Esophagus muscularis mucosa (tissue), 4 donors: ENCODE data around the gene SRD5A1. TPM values are rescaled to one million over a fixed set of nuclear protein-coding genes. Genes with fewer than 3 reads are reported as not detected.

Experiments used
- DNase-seq: peaks from one replicate; pipeline ENCODE4 v3.0.0-alpha.2; 2017; ENCODE audit errors: extremely low spot score
- H3K27ac ChIP-seq, 4 donors: fragments of 200-600 bp; sonication (generic); replicated peaks in 1 of 4; 1 replicate in 3 of 4; 2 replicates in 1 of 4; pipeline ENCODE4 v1.5.1; 2016 to 2019; ENCODE audit warnings: mild to moderate bottlenecking in 1 of 4
- H3K27me3 ChIP-seq, 4 donors: fragments of 200-600 bp; sonication (generic); one replicate each; pipeline versions ENCODE4 v1.5.1 to v1.6.0; 2016 to 2019
- H3K36me3 ChIP-seq, 4 donors: fragments of 200-600 bp; sonication (generic); one replicate each; pipeline ENCODE4 v1.5.1; 2016 to 2019
- H3K4me1 ChIP-seq, 4 donors: fragments of 200-600 bp; sonication (generic); one replicate each; pipeline ENCODE4 v1.5.1; 2016 to 2019
- H3K4me3 ChIP-seq, 4 donors: fragments of 200-600 bp; sonication (generic); 1 replicate in 2 of 4; 2 replicates in 2 of 4; pipeline ENCODE4 v1.5.1; 2016 to 2019; ENCODE audit warnings: mild to moderate bottlenecking in 4 of 4, moderate library complexity in 1 of 4
- H3K9me3 ChIP-seq, 4 donors: fragments of 200-600 bp; sonication (generic); 1 replicate in 3 of 4; 2 replicates in 1 of 4; pipeline ENCODE4 v1.5.1; 2016 to 2019
- CTCF ChIP-seq, 3 experiments: fragments of 200-600 bp in 2 of 3; fragments of 450-650 bp in 1 of 3; sonication (generic) in 2 of 3; IDR thresholded peaks; one replicate each; pipeline ENCODE4 v1.5.1; 2017 to 2019; ENCODE audit warnings: antibody characterized with exemption in 3 of 3, mild to moderate bottlenecking in 2 of 3, moderate library complexity in 1 of 3
- EP300 ChIP-seq: sonication (generic); formaldehyde crosslinking; IDR thresholded peaks from one replicate; pipeline ENCODE4 v1.6.1; 2017; ENCODE audit warnings: antibody characterized with exemption
- POLR2A ChIP-seq: fragments of 450-650 bp; IDR thresholded peaks from one replicate; pipeline ENCODE4 v1.6.1; 2017; ENCODE audit warnings: antibody characterized with exemption, moderate library complexity, mild to moderate bottlenecking, low read depth
- POLR2AphosphoS5 ChIP-seq, 2 donors: sonication (generic); formaldehyde crosslinking; IDR thresholded peaks; one replicate each; pipeline ENCODE4 v1.6.1; 2017; ENCODE audit warnings: antibody characterized with exemption in 2 of 2
- WGBS: methylation state at CpG from one replicate; pipeline ENCODE4 v1.1.5; 2018; 5-methylcytosine and 5-hydroxymethylcytosine counted together
- intact Hi-C: fragments of 100-400 bp; cut with DNase I; formaldehyde crosslinking; loops from one replicate; pipeline ENCODE4 v1.15.1; 2023
- total RNA-seq, 4 donors: library from RNA; depleted of rRNA; stranded (reverse); fragments of >200 nt; gene quantifications; one replicate each; pipeline versions ENCODE4 v1.1.0 to v1.2.1, GENCODE V29; 2016

The SRD5A1 gene
- 10 to 100 TPM in 1 of 4 donors, 1 to 10 TPM in 3; 2.2 to 10.3 (median 4.6) TPM for total RNA-seq

- TF ChIP-seq EP300 (no peak), POLR2AphosphoS5 (IDR thresholded peaks at IDR 0.05) (peak; percentile 72 to 77)
- WGBS = 0% methylated on average over 1 of the region's 66 CpGs
- Histone ChIP-seq H3K4me3 (peak within 1 kb of the TSS; percentile 83 to 97 (median 90)), H3K27ac (peak within 1 kb of the TSS; percentile 87 to 96 (median 92)), H3K27me3 (no peaks in the 10 kb centered on the region), H3K36me3 (peaks cover 0 to 37% (median 33%) of the 10 kb centered on the region in 4 donors), H3K9me3 (no peaks in the 10 kb centered on the region), H3K4me1 (peaks cover 27 to 57% (median 44%) of the 10 kb centered on the region in 4 donors)
- peak; percentile 97 for DNase-seq
- intact Hi-C loops = loop anchor here (2.0 to 10.0 kb wide), 4 partner anchors 80 to 762 kb away; partner anchors contain the start of genes ADCY2, MED10 and TENT4A
Measured at GRCh38 chr5:6632888-6633468, at the start of gene SRD5A1, which contains the start of gene NSUN2. Gene SRD5A1 (plus strand): TSS chr5:6633440. CDS start chr5:6633577, 137 bp downstream. Gene NSUN2 (minus strand): TSS chr5:6633044. CDS start chr5:6632979, 65 bp downstream.

- no peak for TF ChIP-seq EP300
- TF ChIP-seq POLR2A = no peak
- no peak for TF ChIP-seq CTCF (IDR thresholded peaks at IDR 0.05)
- TF ChIP-seq POLR2AphosphoS5 (IDR thresholded peaks at IDR 0.05) = no peak
- Histone ChIP-seq H3K36me3 (no peaks in the 10 kb centered on the region), H3K4me1 (peaks cover 8 to 14% (median 13%) of the 10 kb centered on the region in 4 donors), H3K27me3 (peaks cover 0 to 13% (median 0%) of the 10 kb centered on the region in 4 donors), H3K9me3 (no peaks in the 10 kb centered on the region), H3K4me3 (no peak overlapping the region), H3K27ac (no peak overlapping the region)
- DNase-seq = peak; percentile 86
- WGBS = 71% methylated on average over 6 of the region's 6 CpGs
- intact Hi-C loops = loop anchor here (5.0 kb wide), 1 partner anchor 1092 kb away; no protein-coding TSS in a partner anchor
Measured at GRCh38 chr5:6584101-6584645, 49.1 kb upstream of the SRD5A1 start.

GRCh38 chr5:6584727-6585126 is 48.5 kb upstream of the SRD5A1 start:
- TF ChIP-seq EP300 = no peak
- TF ChIP-seq POLR2A = no peak
- no peak for TF ChIP-seq CTCF (IDR thresholded peaks at IDR 0.05)
- no peak for TF ChIP-seq POLR2AphosphoS5 (IDR thresholded peaks at IDR 0.05)
- peaks cover 8 to 14% (median 13%) of the 10 kb centered on the region in 4 donors for H3K4me1 ChIP-seq
- no peak overlapping the region for H3K27ac ChIP-seq
- H3K9me3 ChIP-seq = no peaks in the 10 kb centered on the region
- DNase-seq = no peak
- intact Hi-C loops = loop anchor here (5.0 kb wide), 1 partner anchor 1092 kb away; no protein-coding TSS in a partner anchor
- no peak overlapping the region for H3K4me3 ChIP-seq
- peaks cover 0 to 13% (median 0%) of the 10 kb centered on the region in 4 donors for H3K27me3 ChIP-seq
- 84% methylated on average over 8 of the region's 8 CpGs for WGBS
- H3K36me3 ChIP-seq = no peaks in the 10 kb centered on the region

- Histone ChIP-seq H3K4me3 (no peak overlapping the region), H3K4me1 (peaks cover 8 to 14% (median 13%) of the 10 kb centered on the region in 4 donors), H3K36me3 (no peaks in the 10 kb centered on the region), H3K27ac (no peak overlapping the region), H3K27me3 (peaks cover 0 to 13% (median 0%) of the 10 kb centered on the region in 4 donors), H3K9me3 (no peaks in the 10 kb centered on the region)
- peak; percentile 82 for DNase-seq
- 80% methylated on average over 6 of the region's 6 CpGs for WGBS
- intact Hi-C loops = no loop called here
- no peak for TF ChIP-seq EP300
- no peak for TF ChIP-seq POLR2A
- TF ChIP-seq CTCF (IDR thresholded peaks at IDR 0.05) = no peak
- TF ChIP-seq POLR2AphosphoS5 (IDR thresholded peaks at IDR 0.05) = no peak
Measured at GRCh38 chr5:6585168-6585567, 48.1 kb upstream of the SRD5A1 start.

- Histone ChIP-seq H3K36me3 (no peaks in the 10 kb centered on the region), H3K27me3 (peaks cover 0 to 13% (median 0%) of the 10 kb centered on the region in 4 donors), H3K27ac (no peak overlapping the region), H3K4me1 (peaks cover 8 to 14% (median 13%) of the 10 kb centered on the region in 4 donors), H3K9me3 (no peaks in the 10 kb centered on the region), H3K4me3 (no peak overlapping the region)
- DNase-seq = no peak
- intact Hi-C loops = no loop called here
- TF ChIP-seq POLR2A = no peak
- TF ChIP-seq EP300 = no peak
- TF ChIP-seq CTCF (IDR thresholded peaks at IDR 0.05) = no peak
- TF ChIP-seq POLR2AphosphoS5 (IDR thresholded peaks at IDR 0.05) = no peak
- 86% methylated on average over 15 of the region's 15 CpGs for WGBS
Measured at GRCh38 chr5:6585939-6586646, 47.1 kb upstream of the SRD5A1 start.
